Cardiac fibroblast (primary cell): ENCODE results near the gene AGBL4.

Experiments
- DNase-seq, 2 donors: peaks; one replicate each; pipeline versions ENCODE4 v3.0.0 to v3.0.0-alpha.2; 2010; ENCODE audit warnings: low read depth in 2 of 2
- H3K4me3 ChIP-seq, 2 donors: replicated peaks in 1 of 2; 1 replicate in 1 of 2; 2 replicates in 1 of 2; pipeline ENCODE4 v1.5.1; 2011; ENCODE audit warnings: low read depth in 2 of 2, low read length in 2 of 2, mild to moderate bottlenecking in 2 of 2, moderate library complexity in 1 of 2
- TF ChIP-seq, protein P1 (sequence below): IDR thresholded peaks from one replicate; pipeline ENCODE4 v1.5.1; 2011; ENCODE audit warnings: low read depth, mild to moderate bottlenecking, low read length, inconsistent platforms

Gene AGBL4

DNA sequence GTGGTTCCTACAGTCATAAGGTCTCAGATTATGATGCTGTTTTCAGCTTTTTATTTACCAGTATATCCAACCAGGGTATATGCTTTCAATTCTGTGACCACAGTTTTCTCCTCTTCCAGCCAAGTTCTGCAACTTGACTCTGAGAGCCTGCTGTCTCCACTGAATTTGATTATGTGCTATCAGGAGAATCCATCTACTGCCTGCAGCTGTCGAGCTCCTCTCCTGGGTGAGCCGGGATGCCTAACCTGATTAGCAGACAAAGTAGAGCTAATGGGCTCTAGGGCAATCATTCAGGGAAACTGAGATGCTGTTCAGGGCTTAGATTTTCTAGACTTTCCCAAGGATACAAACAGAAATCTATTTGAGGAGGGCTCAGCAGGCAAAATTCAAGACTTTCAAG is 975.6 kb downstream of the AGBL4 start:
- TF ChIP-seq, protein P1, sequence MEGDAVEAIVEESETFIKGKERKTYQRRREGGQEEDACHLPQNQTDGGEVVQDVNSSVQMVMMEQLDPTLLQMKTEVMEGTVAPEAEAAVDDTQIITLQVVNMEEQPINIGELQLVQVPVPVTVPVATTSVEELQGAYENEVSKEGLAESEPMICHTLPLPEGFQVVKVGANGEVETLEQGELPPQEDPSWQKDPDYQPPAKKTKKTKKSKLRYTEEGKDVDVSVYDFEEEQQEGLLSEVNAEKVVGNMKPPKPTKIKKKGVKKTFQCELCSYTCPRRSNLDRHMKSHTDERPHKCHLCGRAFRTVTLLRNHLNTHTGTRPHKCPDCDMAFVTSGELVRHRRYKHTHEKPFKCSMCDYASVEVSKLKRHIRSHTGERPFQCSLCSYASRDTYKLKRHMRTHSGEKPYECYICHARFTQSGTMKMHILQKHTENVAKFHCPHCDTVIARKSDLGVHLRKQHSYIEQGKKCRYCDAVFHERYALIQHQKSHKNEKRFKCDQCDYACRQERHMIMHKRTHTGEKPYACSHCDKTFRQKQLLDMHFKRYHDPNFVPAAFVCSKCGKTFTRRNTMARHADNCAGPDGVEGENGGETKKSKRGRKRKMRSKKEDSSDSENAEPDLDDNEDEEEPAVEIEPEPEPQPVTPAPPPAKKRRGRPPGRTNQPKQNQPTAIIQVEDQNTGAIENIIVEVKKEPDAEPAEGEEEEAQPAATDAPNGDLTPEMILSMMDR, result no peak
- H3K4me3 ChIP-seq, result no peak overlapping the region
- DNase-seq, result no peak

DNA sequence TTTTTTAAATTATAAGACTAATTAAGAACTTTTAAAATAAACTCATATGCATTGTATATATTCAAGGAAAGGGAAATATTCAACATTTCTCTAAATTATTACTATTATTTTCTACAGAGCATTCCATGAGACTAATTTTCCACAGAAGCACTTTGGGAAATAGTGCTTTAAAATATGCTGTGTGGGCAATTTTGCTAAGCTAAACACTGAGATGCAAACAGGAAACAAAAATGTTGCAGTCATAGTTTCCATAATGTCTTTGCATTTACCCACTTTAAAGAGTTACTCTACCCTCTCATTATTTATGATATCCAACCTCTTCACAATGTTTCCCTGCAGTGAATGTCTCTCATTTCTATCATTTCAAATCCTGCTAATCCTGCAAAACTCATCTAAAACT is 977.4 kb downstream of the AGBL4 start:
- no peak overlapping the region for H3K4me3 ChIP-seq
- no peak for DNase-seq
- TF ChIP-seq, protein P1, result no peak

DNA sequence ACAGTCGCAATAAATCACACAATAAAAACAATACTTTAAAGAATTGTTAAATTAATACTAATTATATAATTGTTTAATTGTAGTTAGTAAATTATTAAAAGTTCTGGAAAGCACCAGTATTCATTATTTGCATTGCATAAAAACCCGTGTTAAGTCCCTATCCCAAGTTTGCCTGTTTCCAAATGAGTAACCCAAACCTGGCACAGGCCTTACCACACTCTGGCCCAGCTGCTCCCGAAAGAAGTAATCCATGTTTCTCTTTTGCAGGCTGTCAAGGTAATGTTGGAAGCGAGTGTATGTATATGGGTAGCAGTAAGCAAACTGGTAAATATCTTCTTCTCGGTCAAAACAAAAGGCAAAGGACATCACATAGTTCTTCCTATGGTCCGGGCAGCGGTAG is 978.4 kb downstream of the AGBL4 start:
- TF ChIP-seq, protein P1, result no peak
- no peak overlapping the region for H3K4me3 ChIP-seq
- no peak for DNase-seq

DNA sequence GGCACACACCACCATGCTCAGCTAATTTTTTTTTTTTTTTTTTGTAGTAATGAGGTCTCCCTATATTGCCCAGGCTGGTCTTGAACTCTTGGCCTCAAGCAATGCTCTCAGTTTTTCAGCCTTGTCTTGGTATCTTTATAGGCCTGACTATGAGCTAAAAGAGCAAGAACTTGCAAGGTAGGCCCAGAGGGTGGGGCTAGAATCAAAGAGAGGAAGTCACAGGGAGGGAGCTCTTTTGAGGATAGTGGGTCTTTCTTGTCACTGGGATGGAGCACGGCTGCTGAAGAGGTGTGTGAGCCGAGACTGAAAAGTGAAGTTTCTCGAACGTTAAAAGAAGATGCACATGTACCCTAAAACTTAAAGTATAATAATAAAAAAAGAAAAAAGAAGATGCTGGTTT is 987.1 kb downstream of the AGBL4 start:
- no peak overlapping the region for H3K4me3 ChIP-seq
- TF ChIP-seq, protein P1, result no peak
- DNase-seq, result no peak

DNA sequence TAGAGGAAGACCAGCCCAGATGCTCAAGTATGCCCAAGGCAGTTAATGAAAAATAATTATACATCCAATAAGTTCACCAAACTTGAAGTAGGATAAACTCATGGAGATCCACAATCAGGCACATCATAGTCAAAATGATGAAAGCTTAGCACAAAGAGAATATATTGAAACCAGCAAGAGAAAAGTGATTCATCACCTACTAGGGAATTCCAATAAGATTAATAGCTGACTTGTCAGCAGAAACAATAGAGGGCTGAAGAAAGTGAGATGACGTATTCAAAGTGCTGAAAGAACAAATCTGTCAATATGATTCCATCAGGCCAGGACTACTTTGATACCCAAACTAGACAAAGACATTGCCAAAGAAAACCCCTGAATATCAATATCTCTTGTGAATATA is 995.4 kb downstream of the AGBL4 start:
- no peak for DNase-seq
- H3K4me3 ChIP-seq, result no peak overlapping the region

DNA sequence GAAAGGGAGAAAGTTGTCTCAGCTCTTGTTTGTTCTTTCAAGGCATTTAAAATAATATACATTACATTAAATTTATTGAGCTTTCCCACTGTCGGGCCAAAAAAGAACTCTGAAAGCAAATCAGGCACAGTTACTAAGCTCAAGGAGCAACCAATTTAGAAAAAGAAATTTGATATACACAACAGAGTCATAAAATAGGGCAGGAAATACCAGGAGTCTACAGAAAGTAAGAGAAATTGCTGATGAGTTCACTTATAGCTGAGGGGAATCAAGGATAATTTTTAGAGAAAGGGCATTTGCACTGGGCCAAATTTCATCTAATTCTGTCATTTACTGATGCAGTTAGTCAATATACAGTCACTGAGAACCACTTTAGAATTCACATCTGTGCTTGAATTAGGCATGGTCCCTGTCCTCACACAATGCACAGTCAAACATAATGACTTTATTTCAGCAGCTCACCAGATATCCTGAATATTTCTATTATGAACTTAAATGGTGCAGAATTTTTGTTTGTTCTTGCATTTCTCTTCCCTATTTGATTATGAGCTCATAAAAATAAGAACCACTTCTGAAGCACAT is 997.4 kb downstream of the AGBL4 start:
- no peak for DNase-seq
- TF ChIP-seq, protein P1, result no peak
- no peak overlapping the region for H3K4me3 ChIP-seq

More for the DNA sequence above, 995.4 kb downstream of the AGBL4 start:
- TF ChIP-seq, protein P1, result no peak
